Psoas muscle (tissue), 8 donors: ENCODE data around the gene CD44. TPM values are rescaled to one million over a fixed set of nuclear protein-coding genes. Genes with fewer than 3 reads are reported as not detected.

ENCODE experiments used
- ATAC-seq, 4 donors: fragments of 200-7000 bp; cut with Tn5 transposase; one replicate each; pipeline ENCODE4 v1.9.1; 2020; ENCODE audit warnings: moderate library complexity in 3 of 4, mild to moderate bottlenecking in 2 of 4
- DNase-seq, 2 donors: peaks; one replicate each; pipeline ENCODE4 v3.0.0-alpha.2; 2020
- H3K27ac ChIP-seq: fragments of 200-600 bp; one replicate; pipeline ENCODE4 v1.8.0; 2022
- H3K27me3 ChIP-seq, 3 donors: fragments of 200-600 bp in 1 of 3; one replicate each; pipeline versions ENCODE4 v1.6.1 to v1.8.0; 2013 to 2022; ENCODE audit warnings: low read length in 2 of 3, mild to moderate bottlenecking in 2 of 3, moderate library complexity in 1 of 3; ENCODE audit not compliant: insufficient read depth in 3 of 3
- H3K36me3 ChIP-seq, 2 donors: fragments of 200-600 bp in 1 of 2; one replicate each; pipeline versions ENCODE4 v1.6.1 to v1.8.0; 2013 to 2022; ENCODE audit warnings: low read depth in 1 of 2, mild to moderate bottlenecking in 1 of 2, moderate library complexity in 1 of 2; ENCODE audit not compliant: insufficient read depth in 1 of 2
- H3K4me1 ChIP-seq: fragments of 200-600 bp; one replicate; pipeline ENCODE4 v1.8.0; 2022
- H3K4me3 ChIP-seq: fragments of 200-600 bp; one replicate; pipeline ENCODE4 v1.8.0; 2022; ENCODE audit warnings: mild to moderate bottlenecking
- H3K9me3 ChIP-seq: fragments of 200-600 bp; one replicate; pipeline ENCODE4 v1.8.0; 2022
- CTCF ChIP-seq: fragments of 200-600 bp; IDR thresholded peaks from one replicate; pipeline ENCODE4 v1.8.0; 2022; ENCODE audit warnings: antibody characterized with exemption
- WGBS, 3 donors: extraction: QIAGEN DNeasy Blood & Tissue Kit; methylation state at CpG; one replicate each; pipeline versions ENCODE4 v1.1.6 to v1.1.7; 2013; 5-methylcytosine and 5-hydroxymethylcytosine counted together
- intact Hi-C, 2 donors: fragments of 100-400 bp; cut with DNase I; formaldehyde crosslinking; loops; one replicate each; pipeline versions ENCODE4 v1.11.0 to v1.14.2; 2022
- polyA plus RNA-seq, 3 donors: library from polyadenylated mRNA; stranded (reverse); fragments of 200-250 nt; gene quantifications; one replicate each; pipeline ENCODE4 v1.2.3, GENCODE V29; 2013
- total RNA-seq, 4 donors: library from RNA; stranded (reverse); fragmentation: NEBNext Ultra II Directional in 2 of 4; extraction: Animal tissue kit (Norgen Biotek cat#: 25700) in 2 of 4; gene quantifications; one replicate each; pipeline versions ENCODE4 v1.2.1 to v1.2.4, GENCODE V29; 2021 to 2023
- donor health status: healthy with polysubstance abuse.
- donor health status: DM: no; HTN: no; CAD: no; lungs with moderate emphysema.
- donor health status: Bipolar disorder and iron deficiency.
- donor health status: healthy.
- donor health status: DM: yes; HTN: yes; CAD: no.
- donor health status: DM: no; HTN: no; CAD: no.
- donor health status: DM: no; HTN: no; CAD: no.
- donor health status: DM: yes; HTN: yes; CAD: no.

CD44 gene
- total and polyA plus RNA-seq, 7 donors = 3.4 to 35.4 (median 23.2) TPM

GRCh38 chr11:35146074-35146521 lies 7.1 kb downstream of the CD44 start:
- Histone ChIP-seq H3K4me3 (no peak overlapping the region), H3K9me3 (no peaks in the 10 kb centered on the region), H3K27ac (no peak overlapping the region), H3K4me1 (no peaks in the 10 kb centered on the region), H3K36me3 (peaks cover 0 to 2% of the 10 kb centered on the region in 2 donors), H3K27me3 (no peaks in the 10 kb centered on the region)
- no peak for DNase-seq
- intact Hi-C loops = no loop called here
- TF ChIP-seq CTCF = no peak
- ATAC-seq = no peak
- 90 to 92% (median 91%) methylated on average over 7 of the region's 7 CpGs for WGBS, 3 donors

GRCh38 chr11:35146711-35147110 lies 7.7 kb downstream of the CD44 start:
- H3K36me3 ChIP-seq = peaks cover 0 to 2% of the 10 kb centered on the region in 2 donors
- H3K27me3 ChIP-seq = no peaks in the 10 kb centered on the region
- no peaks in the 10 kb centered on the region for H3K4me1 ChIP-seq
- H3K27ac ChIP-seq = no peak overlapping the region
- no peak overlapping the region for H3K4me3 ChIP-seq
- ATAC-seq (no peak), DNase-seq (no peak)
- TF ChIP-seq CTCF = no peak
- H3K9me3 ChIP-seq = no peaks in the 10 kb centered on the region
- intact Hi-C loops = no loop called here
- 88 to 96% (median 89%) methylated on average over 2 of the region's 2 CpGs for WGBS, 3 donors

GRCh38 chr11:35147235-35147634 lies 8.3 kb downstream of the CD44 start:
- ATAC-seq = no peak
- Histone ChIP-seq H3K4me3 (no peak overlapping the region), H3K4me1 (no peaks in the 10 kb centered on the region), H3K9me3 (no peaks in the 10 kb centered on the region), H3K36me3 (peaks cover 0 to 2% of the 10 kb centered on the region in 2 donors), H3K27ac (no peak overlapping the region), H3K27me3 (no peaks in the 10 kb centered on the region)
- WGBS, 3 donors = 73 to 86% (median 77%) methylated on average over 1 of the region's 1 CpG
- intact Hi-C loops = no loop called here
- TF ChIP-seq CTCF = no peak
- DNase-seq = no peak

GRCh38 chr11:35148163-35148837 lies 9.3 kb downstream of the CD44 start:
- Histone ChIP-seq H3K36me3 (peaks cover 0 to 2% of the 10 kb centered on the region in 2 donors), H3K9me3 (no peaks in the 10 kb centered on the region), H3K27ac (no peak overlapping the region), H3K4me3 (no peak overlapping the region), H3K4me1 (no peaks in the 10 kb centered on the region), H3K27me3 (no peaks in the 10 kb centered on the region)
- DNase-seq = no peak
- ATAC-seq = no peak
- 96 to 98% (median 97%) methylated on average over 5 of the region's 5 CpGs for WGBS, 3 donors
- intact Hi-C loops = no loop called here
- no peak for TF ChIP-seq CTCF

GRCh38 chr11:35150454-35150853 lies 11.5 kb downstream of the CD44 start:
- no peak overlapping the region for H3K27ac ChIP-seq
- H3K4me1 ChIP-seq = no peaks in the 10 kb centered on the region
- peaks cover 0 to 2% of the 10 kb centered on the region in 2 donors for H3K36me3 ChIP-seq
- ATAC-seq (no peak), DNase-seq (no peak)
- no peak for TF ChIP-seq CTCF
- no peaks in the 10 kb centered on the region for H3K27me3 ChIP-seq
- no peak overlapping the region for H3K4me3 ChIP-seq
- intact Hi-C loops = no loop called here
- no peaks in the 10 kb centered on the region for H3K9me3 ChIP-seq
- WGBS, 3 donors = 55 to 76% (median 60%) methylated on average over 3 of the region's 3 CpGs
